Endothelial cell (in vitro differentiated cells): ENCODE data around the gene UBC. TPM values are rescaled to one million over a fixed set of nuclear protein-coding genes. Genes with fewer than 3 reads are reported as not detected.

Source experiments
- DNase-seq: peaks from one replicate; pipeline ENCODE4 v3.0.0; 2021; ENCODE audit warnings: low spot score
- H3K27ac Mint-ChIP-seq: one replicate; pipeline ENCODE4 v1.8.0; 2021; ENCODE audit warnings: mixed read lengths, inconsistent platforms; ENCODE audit not compliant: unreplicated experiment
- H3K27me3 Mint-ChIP-seq: one replicate; pipeline ENCODE4 v1.8.0; 2021; ENCODE audit warnings: mild to moderate bottlenecking, moderate library complexity, mixed read lengths, inconsistent platforms; ENCODE audit not compliant: unreplicated experiment
- H3K36me3 Mint-ChIP-seq: one replicate; pipeline ENCODE4 v1.8.0; 2021; ENCODE audit warnings: mild to moderate bottlenecking, low read depth, mixed read lengths, inconsistent platforms; ENCODE audit not compliant: unreplicated experiment
- H3K4me1 Mint-ChIP-seq: one replicate; pipeline ENCODE4 v1.8.0; 2021; ENCODE audit warnings: mild to moderate bottlenecking, mixed read lengths, inconsistent platforms; ENCODE audit not compliant: unreplicated experiment
- H3K4me3 Mint-ChIP-seq: one replicate; pipeline ENCODE4 v1.8.0; 2021; ENCODE audit warnings: mild to moderate bottlenecking, mixed read lengths, inconsistent platforms; ENCODE audit not compliant: unreplicated experiment
- H3K9me3 Mint-ChIP-seq: one replicate; pipeline ENCODE4 v1.8.0; 2021; ENCODE audit warnings: mixed read lengths, inconsistent platforms; ENCODE audit not compliant: unreplicated experiment
- total RNA-seq: library from RNA; stranded (reverse); fragmentation: NEBNext Ultra II Directional; extraction: Animal tissue kit (Norgen Biotek cat#: 25700); gene quantifications from one replicate; pipeline ENCODE4 v1.2.1, GENCODE V29; 2021; ENCODE audit not compliant: unreplicated experiment
- TF ChIP-seq, protein P1 (sequence below): fragments of 200-600 bp; sonication (generic); IDR thresholded peaks from one replicate; pipeline ENCODE4 v1.5.0; 2021; ENCODE audit warnings: antibody characterized with exemption; ENCODE audit not compliant: unreplicated experiment

UBC gene
- total RNA-seq, 1 donor from 2014 or later = 765 TPM

GRCh38 chr12:124917841-124918621 lies 3.6 kb upstream of the UBC start:
- TF ChIP-seq, protein P1, sequence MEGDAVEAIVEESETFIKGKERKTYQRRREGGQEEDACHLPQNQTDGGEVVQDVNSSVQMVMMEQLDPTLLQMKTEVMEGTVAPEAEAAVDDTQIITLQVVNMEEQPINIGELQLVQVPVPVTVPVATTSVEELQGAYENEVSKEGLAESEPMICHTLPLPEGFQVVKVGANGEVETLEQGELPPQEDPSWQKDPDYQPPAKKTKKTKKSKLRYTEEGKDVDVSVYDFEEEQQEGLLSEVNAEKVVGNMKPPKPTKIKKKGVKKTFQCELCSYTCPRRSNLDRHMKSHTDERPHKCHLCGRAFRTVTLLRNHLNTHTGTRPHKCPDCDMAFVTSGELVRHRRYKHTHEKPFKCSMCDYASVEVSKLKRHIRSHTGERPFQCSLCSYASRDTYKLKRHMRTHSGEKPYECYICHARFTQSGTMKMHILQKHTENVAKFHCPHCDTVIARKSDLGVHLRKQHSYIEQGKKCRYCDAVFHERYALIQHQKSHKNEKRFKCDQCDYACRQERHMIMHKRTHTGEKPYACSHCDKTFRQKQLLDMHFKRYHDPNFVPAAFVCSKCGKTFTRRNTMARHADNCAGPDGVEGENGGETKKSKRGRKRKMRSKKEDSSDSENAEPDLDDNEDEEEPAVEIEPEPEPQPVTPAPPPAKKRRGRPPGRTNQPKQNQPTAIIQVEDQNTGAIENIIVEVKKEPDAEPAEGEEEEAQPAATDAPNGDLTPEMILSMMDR = no peak
- Mint-ChIP-seq H3K36me3 (peaks cover 24% of the 10 kb centered on the region), H3K9me3 (no peaks in the 10 kb centered on the region), H3K4me3 (peak overlapping the region; percentile 83), H3K4me1 (peaks cover 71% of the 10 kb centered on the region), H3K27ac (peak overlapping the region; percentile 100), H3K27me3 (peaks cover 43% of the 10 kb centered on the region)
- DNase-seq = no peak

- DNase-seq = peak; percentile 87
- peak overlapping the region; percentile 100 for H3K27ac Mint-ChIP-seq
- H3K4me3 Mint-ChIP-seq = peak overlapping the region; percentile 83
- peaks cover 77% of the 10 kb centered on the region for H3K4me1 Mint-ChIP-seq
- H3K9me3 Mint-ChIP-seq = no peaks in the 10 kb centered on the region
- H3K36me3 Mint-ChIP-seq = peaks cover 31% of the 10 kb centered on the region
- TF ChIP-seq, protein P1 = no peak
- H3K27me3 Mint-ChIP-seq = peaks cover 47% of the 10 kb centered on the region
Measured at GRCh38 chr12:124917135-124917840, 2.8 kb upstream of the UBC start.

GRCh38 chr12:124916374-124917134 lies 2.1 kb upstream of the UBC start:
- Mint-ChIP-seq H3K36me3 (peaks cover 27% of the 10 kb centered on the region), H3K27me3 (peaks cover 42% of the 10 kb centered on the region), H3K27ac (peak overlapping the region; percentile 100), H3K4me1 (peaks cover 70% of the 10 kb centered on the region), H3K4me3 (peak overlapping the region; percentile 93), H3K9me3 (no peaks in the 10 kb centered on the region)
- no peak for DNase-seq
- TF ChIP-seq, protein P1 = no peak

- Mint-ChIP-seq H3K4me1 (peaks cover 69% of the 10 kb centered on the region), H3K4me3 (peak overlapping the region; percentile 93), H3K9me3 (no peaks in the 10 kb centered on the region), H3K27ac (peak overlapping the region; percentile 100), H3K27me3 (peaks cover 38% of the 10 kb centered on the region), H3K36me3 (peaks cover 34% of the 10 kb centered on the region)
- TF ChIP-seq, protein P1 = no peak
- DNase-seq = no peak
Measured at GRCh38 chr12:124915239-124916236, 1.1 kb upstream of the UBC start.
